NCI-H1048 (cell line): Measurements from ENCODE around the gene DNMBP.
"Not testable (repeated sequence)": the region's sequence is repeated elsewhere in the genome, so short reads cannot be mapped to it uniquely, and the experiment has no call there.

Experiments
- DNase-seq: peaks from one replicate; lab custom pipeline; 2025; lab: John Stamatoyannopoulos, UW

DNMBP gene

GRCh38 chr10:99984211-99985034, 25.3 kb downstream of the DNMBP start:
- DNase-seq, result no peak

DNA sequence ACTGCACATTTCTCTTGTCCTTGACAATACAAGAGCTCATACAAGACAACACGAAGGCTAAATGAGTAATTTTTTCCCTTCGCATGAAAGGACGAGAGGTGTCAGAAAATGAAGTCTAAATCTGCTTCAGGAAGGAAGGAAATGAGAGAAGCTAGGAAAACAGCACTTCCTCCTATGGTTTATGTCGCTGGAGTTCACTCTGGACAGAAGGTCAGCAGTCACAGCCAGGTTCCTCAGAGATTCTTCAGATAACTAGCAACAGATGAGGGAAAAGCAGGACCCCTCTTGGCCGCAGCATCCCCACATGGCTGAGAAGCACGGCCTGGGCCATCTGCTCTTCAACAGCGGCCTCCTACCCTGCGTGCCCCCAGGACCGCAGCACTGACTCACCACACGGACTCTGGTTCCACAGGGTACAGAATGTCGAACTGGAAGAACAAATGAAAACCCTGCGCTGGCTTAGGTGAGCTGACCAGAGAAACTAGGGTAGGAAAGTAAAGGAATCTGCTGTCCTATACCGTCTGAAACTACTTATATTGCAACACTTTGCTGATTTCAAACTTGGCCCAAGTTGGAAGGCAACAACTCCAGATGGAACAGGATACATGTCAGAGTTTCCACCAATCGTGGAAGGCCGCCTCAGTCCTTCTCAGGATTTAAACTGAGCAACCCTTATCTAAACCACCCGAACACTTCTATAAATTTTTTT, 26.3 kb downstream of the DNMBP start:
- no peak for DNase-seq

DNA sequence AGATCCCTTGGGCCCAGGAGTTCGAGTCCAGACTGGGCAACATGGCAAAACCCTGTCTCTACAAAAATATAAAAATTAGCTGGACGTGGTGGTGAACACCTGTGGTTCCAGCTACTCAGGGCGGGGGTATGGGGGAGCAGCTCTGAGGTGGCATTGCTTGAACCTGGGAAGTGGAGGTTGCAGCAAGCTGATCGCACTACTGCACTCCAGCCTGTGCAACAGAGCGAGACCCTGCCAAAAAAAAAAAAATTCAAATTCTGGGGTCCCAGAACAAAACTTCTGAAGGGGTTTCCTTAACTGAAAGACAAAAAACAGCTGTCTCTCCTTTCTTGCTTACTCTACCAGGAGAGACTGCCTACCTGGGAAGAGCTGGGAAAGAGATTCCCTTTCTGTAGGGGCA, 27.0 kb downstream of the DNMBP start:
- no peak for DNase-seq

DNA sequence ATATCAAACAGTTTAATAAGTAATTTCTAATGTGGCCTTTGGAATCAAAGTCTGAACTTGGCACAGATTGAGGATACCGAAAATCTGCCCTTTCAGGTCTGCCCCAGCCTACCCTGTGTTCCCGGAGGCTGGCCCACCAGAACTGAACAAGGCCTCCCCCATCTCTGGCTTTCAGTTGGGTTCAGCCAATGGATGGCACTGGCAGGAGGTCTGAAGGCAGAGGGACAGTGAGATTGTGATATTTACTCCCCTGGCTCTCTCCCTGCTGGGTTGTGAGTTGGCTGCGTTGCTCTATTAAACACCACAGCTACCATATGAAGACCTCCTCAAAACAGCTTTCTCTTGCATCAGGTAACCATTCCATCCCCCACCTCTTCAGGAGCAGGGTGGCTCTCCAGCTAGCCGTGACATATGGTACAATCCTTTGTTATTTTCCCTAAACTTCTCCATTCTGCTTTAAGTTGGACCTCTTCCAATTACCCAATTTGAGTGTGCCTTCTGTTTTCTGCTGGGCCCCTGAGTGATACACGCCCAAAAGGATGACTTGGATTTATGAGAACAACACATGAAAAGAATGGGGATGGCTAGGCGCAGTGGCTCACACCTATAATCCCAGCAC, 28.1 kb downstream of the DNMBP start:
- DNase-seq, result no peak

GRCh38 chr10:99979066-99979685, 30.6 kb downstream of the DNMBP start:
- no peak for DNase-seq

- no peak for DNase-seq
These were observed 31.8 kb downstream of the DNMBP start for GRCh38 chr10:99977916-99978315.

DNA sequence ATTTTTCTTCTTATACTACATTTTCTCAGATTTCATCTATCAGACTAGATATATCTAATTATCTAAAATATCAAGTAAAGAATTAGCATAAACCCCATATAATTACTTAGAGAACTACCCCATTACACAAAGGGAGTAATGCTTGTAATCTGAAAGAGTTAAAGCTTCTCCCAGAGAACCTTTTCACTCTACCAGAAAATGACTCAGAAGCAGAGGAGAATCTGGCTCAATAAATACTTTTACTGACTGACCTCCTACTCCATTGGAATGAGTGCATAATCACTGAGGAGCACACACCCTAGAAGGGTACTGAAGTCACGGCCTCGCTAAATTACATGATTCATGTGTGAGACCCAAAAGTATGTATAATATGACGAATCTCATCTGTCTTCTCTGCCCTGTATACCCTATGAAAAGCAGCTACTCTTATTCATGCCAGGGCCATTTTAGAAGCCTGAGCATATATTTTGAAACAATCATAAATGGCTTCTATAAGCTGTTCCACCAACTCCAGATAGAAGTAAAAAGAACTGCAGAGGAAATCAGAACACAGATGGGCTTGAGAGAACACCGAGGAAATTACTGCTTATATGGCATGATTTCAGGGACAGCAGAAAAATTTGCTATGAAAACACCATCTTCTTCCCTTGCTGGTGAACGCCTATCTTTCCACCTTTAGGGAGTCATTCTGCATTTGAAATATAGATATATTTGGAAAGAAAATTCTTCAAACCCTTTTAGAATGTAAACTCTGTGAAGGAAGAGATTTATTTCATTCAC, 32.7 kb downstream of the DNMBP start:
- no peak for DNase-seq

- no peak for DNase-seq
These were observed 33.6 kb downstream of the DNMBP start for GRCh38 chr10:99975942-99976809.

GRCh38 chr10:99975106-99975829, 34.5 kb downstream of the DNMBP start:
- no peak for DNase-seq

DNA sequence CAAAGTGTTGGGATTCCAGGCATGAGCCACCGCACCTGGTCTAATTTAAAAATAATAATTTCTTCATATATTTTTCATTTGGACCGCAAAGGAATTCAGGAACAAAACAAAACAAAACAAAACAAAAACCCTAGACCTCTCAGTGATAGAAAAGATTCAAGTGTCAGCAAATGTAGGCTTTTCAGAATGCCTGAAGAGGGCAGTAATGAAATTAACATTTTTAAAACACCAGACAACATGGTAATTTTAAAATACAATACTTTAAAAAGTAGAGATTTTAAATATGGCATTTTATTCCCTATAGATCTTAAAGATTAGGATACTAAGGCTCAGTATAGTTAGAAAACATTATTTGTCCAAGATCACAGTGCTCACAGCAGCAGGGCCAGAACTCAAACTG, 36.6 kb downstream of the DNMBP start:
- DNase-seq, result no peak

DNA sequence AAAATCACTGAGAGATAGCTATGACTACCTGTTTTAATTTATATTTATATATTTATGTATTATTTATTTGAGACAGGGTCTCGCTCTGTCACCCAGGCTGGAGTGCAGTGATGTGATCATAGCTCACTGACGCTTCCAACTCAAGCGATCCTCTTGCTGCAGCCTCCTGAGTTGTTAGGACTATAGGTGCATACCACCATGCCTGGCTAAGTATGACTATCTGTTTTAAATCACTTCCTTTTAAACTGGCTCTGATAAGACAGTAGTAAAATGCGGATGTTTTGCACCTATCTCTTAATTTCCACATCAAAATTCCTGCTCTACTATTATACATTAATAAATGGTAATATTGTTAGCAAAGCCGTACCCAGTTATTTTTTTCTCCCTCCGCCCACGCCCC, 41.8 kb downstream of the DNMBP start:
- no peak for DNase-seq

DNA sequence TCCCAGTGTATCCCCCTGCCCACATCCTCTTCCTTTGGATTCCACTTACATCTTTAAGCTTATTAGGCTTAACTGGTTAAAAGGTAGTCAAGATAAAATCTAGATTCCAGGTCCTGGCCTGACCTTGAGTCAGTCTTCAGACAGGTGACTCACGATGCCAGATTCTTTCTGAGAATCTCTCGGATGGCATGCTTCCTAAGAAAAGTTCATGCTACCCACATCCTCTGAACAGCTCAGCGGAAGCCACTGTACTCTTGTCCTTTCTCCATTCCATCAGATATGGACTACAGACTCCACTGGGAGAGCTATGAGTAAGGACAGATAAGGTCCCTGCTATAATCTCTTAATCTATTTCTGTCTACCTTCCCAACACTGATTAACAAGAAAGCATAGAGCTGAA, 43.4 kb downstream of the DNMBP start:
- DNase-seq, result no peak

DNA sequence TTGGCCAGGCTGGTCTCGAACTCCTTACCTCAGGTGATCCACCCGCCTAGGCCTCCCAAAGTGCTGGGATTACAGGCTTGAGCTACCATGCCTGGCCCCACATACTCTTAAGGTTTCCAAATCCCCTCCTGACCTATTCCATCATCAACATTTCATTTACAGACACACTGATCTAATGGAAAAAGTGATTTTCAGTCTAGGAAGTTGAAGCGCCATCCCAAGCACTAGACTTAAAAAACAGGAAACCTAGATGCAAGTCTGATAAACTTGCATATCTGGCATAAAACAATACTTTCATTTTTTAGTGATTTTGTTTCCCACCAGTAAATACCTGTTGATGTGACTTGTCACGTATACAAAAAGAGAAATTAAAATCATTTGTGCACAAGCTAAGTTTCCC, 44.0 kb downstream of the DNMBP start:
- no peak for DNase-seq

DNA sequence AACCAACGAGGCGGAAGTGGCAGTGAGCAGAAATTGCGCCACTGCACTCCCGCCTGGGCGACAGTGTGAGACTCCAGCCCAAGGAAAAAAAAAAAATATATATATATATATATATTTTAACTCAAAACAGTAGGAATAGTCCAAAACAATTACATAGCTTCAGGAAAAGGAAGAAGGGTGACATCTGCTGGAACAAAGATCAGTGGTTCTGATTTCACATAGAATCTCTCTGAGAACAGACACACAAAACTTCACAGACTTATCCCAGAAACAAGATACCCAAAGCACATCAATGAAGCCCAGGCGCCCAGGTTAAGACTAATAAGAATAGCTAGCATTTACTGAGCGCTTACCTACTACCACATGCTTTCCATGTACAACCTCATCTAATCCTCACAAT, 45.0 kb downstream of the DNMBP start:
- DNase-seq, result no peak

- not testable (repeated sequence) for DNase-seq
These were observed 46.1 kb downstream of the DNMBP start for GRCh38 chr10:99963467-99964165.

GRCh38 chr10:99958806-99959205, 50.9 kb downstream of the DNMBP start:
- DNase-seq, result no peak

- no peak for DNase-seq
These were observed 51.4 kb downstream of the DNMBP start for GRCh38 chr10:99958302-99958701.

DNA sequence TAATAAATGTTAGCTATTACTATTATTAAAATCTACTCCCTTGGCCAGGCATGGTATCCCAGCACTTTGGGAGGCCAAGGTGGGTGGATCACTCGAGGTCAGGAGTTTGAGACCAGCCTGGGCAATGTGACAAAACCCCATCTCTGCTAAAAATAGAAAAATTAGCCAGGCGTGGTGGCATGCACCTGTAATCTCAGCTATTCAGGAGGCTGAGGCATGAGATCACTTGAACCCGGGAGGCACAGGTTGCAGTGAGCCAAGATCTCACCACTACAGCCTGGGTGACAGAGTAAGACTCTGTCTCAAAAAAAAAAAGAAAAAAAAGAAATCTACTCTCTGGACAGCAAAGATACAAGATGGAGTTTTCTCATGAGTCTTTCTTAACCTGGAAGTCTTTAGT, 56.2 kb downstream of the DNMBP start:
- not testable (repeated sequence) for DNase-seq

DNA sequence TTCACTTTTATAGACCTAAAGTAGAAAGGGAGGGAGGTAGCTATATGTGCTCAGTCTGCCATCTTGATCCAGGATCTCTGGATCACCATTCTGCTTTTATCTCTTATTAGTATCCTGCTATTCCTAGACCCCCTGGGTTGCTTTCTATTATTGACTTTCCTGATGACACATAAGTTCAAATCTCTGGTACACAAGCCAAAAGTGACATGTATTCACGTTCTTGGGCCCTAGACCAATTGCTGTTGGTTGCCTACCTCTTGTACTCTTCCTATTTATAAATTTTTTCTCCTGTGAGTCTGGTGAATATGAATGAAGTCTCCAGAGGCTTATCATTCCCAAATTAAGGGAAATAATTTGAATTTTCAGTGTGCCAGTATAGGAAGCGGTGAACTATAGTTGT, 56.9 kb downstream of the DNMBP start:
- no peak for DNase-seq

DNA sequence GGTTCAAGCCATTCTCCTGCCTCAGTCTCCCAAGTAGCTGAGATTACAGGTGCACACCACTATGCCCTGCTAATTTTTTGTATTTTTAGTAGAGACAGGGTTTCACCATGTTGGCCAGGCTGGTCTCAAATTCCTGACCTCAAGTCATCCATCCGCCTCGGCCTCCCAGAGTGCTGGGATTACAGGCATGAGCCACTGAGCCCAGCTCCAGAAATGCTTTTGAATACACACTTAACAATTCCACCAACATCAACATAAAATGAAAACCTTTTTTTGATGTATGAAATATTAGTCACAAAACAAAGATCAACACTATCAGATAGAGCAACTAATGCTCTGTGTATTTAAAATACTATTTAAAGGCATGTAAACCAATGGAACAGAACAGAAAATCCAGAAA, 63.7 kb downstream of the DNMBP start:
- not testable (repeated sequence) for DNase-seq
